ENCODE results near the gene POU6F2.

Gene POU6F2

GRCh38 chr7:39306016-39306570 is 328.4 kb downstream of the POU6F2 start:
- no peak for DNase-seq (ENCODE audit: low read depth)
- no peak for TF ChIP-seq CTCF (conservative IDR thresholded peaks at IDR 0.05; ENCODE audit: low read depth, low read length)

GRCh38 chr7:39310699-39311098 is 333.0 kb downstream of the POU6F2 start:
- no peak for TF ChIP-seq CTCF (conservative IDR thresholded peaks at IDR 0.05; ENCODE audit: low read depth, low read length)
- DNase-seq (ENCODE audit: low read depth) = no peak
- no peak overlapping the region for H3K4me3 ChIP-seq (ENCODE audit: low read depth, low read length)

More at GRCh38 chr7:39306016-39306570, 328.4 kb downstream of the POU6F2 start:
- no peak overlapping the region for H3K4me3 ChIP-seq (ENCODE audit: low read depth, low read length)

GRCh38 chr7:39312254-39312989 is 334.7 kb downstream of the POU6F2 start:
- no peak overlapping the region for H3K4me3 ChIP-seq (ENCODE audit: low read depth, low read length)
- TF ChIP-seq CTCF (conservative IDR thresholded peaks at IDR 0.05; ENCODE audit: low read depth, low read length) = no peak
- DNase-seq (ENCODE audit: low read depth) = no peak

- H3K4me3 ChIP-seq (ENCODE audit: low read depth, low read length) = no peak overlapping the region
- TF ChIP-seq CTCF (conservative IDR thresholded peaks at IDR 0.05; ENCODE audit: low read depth, low read length) = no peak
- no peak for DNase-seq (ENCODE audit: low read depth)
These were observed 335.7 kb downstream of the POU6F2 start for GRCh38 chr7:39313376-39313775.

- no peak for TF ChIP-seq CTCF (conservative IDR thresholded peaks at IDR 0.05; ENCODE audit: low read depth, low read length)
- H3K4me3 ChIP-seq (ENCODE audit: low read depth, low read length) = no peak overlapping the region
These were observed 336.3 kb downstream of the POU6F2 start for GRCh38 chr7:39313974-39314373.

GRCh38 chr7:39317107-39317506 is 339.4 kb downstream of the POU6F2 start:
- no peak for TF ChIP-seq CTCF (conservative IDR thresholded peaks at IDR 0.05; ENCODE audit: low read depth, low read length)
- H3K4me3 ChIP-seq (ENCODE audit: low read depth, low read length) = no peak overlapping the region
- no peak for DNase-seq (ENCODE audit: low read depth)

More at GRCh38 chr7:39313974-39314373, 336.3 kb downstream of the POU6F2 start:
- DNase-seq (ENCODE audit: low read depth) = no peak

- DNase-seq (ENCODE audit: low read depth) = no peak
- H3K4me3 ChIP-seq (ENCODE audit: low read depth, low read length) = no peak overlapping the region
These were observed 340.2 kb downstream of the POU6F2 start for GRCh38 chr7:39317896-39318295.

More at GRCh38 chr7:39317896-39318295, 340.2 kb downstream of the POU6F2 start:
- no peak for TF ChIP-seq CTCF (conservative IDR thresholded peaks at IDR 0.05; ENCODE audit: low read depth, low read length)

All from choroid plexus epithelial cell (primary cell).